MM.1S (cell line): ENCODE results near the gene TMEM245.

Source experiments
- CTCF ChIP-seq: fragments of 300-600 bp; sonication (generic); IDR thresholded peaks from 2 replicates; pipeline ENCODE4 v1.5.1; 2016; ENCODE audit warnings: antibody characterized with exemption, low read length, mixed read lengths
- EZH2 ChIP-seq: fragments of 300-600 bp; sonication (generic); optimal IDR thresholded peaks from 2 replicates; pipeline ENCODE3; 2017; ENCODE audit warnings: low read depth, mild to moderate bottlenecking, antibody characterized with exemption, low read length, mixed read lengths
- EZH2phosphoT487 ChIP-seq: fragments of 300-600 bp; sonication (generic); IDR thresholded peaks from 2 replicates; pipeline ENCODE4 v1.6.1; 2018; ENCODE audit warnings: antibody characterized with exemption, low read length

GRCh38 chr9:109092051-109092580 is 27.6 kb downstream of the TMEM245 start:
- TF ChIP-seq CTCF (no peak), EZH2phosphoT487 (no peak), EZH2 (no peak)
